MM.1S (cell line): ENCODE results near the gene CDC25B.

Experiments used
- CTCF ChIP-seq: fragments of 300-600 bp; sonication (generic); IDR thresholded peaks from 2 replicates; pipeline ENCODE4 v1.5.1; 2016; ENCODE audit warnings: antibody characterized with exemption, low read length, mixed read lengths
- EZH2 ChIP-seq: fragments of 300-600 bp; sonication (generic); optimal IDR thresholded peaks from 2 replicates; pipeline ENCODE3; 2017; ENCODE audit warnings: low read depth, mild to moderate bottlenecking, antibody characterized with exemption, low read length, mixed read lengths
- EZH2phosphoT487 ChIP-seq: fragments of 300-600 bp; sonication (generic); IDR thresholded peaks from 2 replicates; pipeline ENCODE4 v1.6.1; 2018; ENCODE audit warnings: antibody characterized with exemption, low read length

- TF ChIP-seq EZH2phosphoT487 (no peak), EZH2 (no peak), CTCF (no peak)
Measured at GRCh38 chr20:3819411-3820047, 23.4 kb downstream of the CDC25B start.
